HG03064 (cell line): ENCODE data around the gene TMEM132C.
"Not testable (repeated sequence)": the region's sequence is repeated elsewhere in the genome, so short reads cannot be mapped to it uniquely, and the experiment has no call there.

Experiments
- ATAC-seq: cut with Tn5 transposase; IDR thresholded peaks from one replicate; pipeline ENCODE4 v1.9.1; 2021; ENCODE audit warnings: low read depth; ENCODE audit not compliant: unreplicated experiment

The TMEM132C gene

GRCh38 chr12:128267131-128267622 is at the start of gene TMEM132C:
TMEM132C (plus strand) TSS chr12:128267170; CDS start chr12:128267403, 233 bp downstream.
- no peak for ATAC-seq

GRCh38 chr12:128224226-128224625 is 42.7 kb upstream of the TMEM132C start:
- ATAC-seq = no peak

- no peak for ATAC-seq
These were observed 38.4 kb upstream of the TMEM132C start for GRCh38 chr12:128228581-128228980.

- no peak for ATAC-seq
These were observed 31.1 kb upstream of the TMEM132C start for GRCh38 chr12:128235635-128236417.

- no peak for ATAC-seq
These were observed 30.4 kb upstream of the TMEM132C start for GRCh38 chr12:128236525-128236924.

- no peak for ATAC-seq
These were observed 26.2 kb upstream of the TMEM132C start for GRCh38 chr12:128240745-128241144.

GRCh38 chr12:128245121-128245520 is 21.8 kb upstream of the TMEM132C start:
- ATAC-seq = no peak

- no peak for ATAC-seq
These were observed 21.1 kb upstream of the TMEM132C start for GRCh38 chr12:128245905-128246304.

DNA sequence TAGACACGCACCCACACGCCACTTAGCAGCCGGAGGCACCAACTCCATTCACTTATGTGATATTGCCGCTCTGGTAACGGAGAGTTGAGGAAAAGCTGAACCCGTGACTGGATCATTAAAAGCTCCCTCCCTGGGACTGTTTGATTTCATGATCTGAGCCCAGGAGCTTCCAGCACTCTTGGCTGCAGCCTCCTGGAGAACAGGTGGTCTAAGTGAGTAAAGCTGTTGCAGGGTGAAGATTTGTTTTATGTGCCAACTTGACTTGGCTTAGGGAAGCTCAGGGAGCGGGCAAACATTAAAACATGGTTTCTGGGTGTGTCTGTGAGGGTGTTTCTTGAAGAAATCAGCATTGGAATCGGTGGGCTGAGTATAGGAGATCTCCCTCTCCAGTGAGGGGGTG is 16.9 kb upstream of the TMEM132C start:
- no peak for ATAC-seq

DNA sequence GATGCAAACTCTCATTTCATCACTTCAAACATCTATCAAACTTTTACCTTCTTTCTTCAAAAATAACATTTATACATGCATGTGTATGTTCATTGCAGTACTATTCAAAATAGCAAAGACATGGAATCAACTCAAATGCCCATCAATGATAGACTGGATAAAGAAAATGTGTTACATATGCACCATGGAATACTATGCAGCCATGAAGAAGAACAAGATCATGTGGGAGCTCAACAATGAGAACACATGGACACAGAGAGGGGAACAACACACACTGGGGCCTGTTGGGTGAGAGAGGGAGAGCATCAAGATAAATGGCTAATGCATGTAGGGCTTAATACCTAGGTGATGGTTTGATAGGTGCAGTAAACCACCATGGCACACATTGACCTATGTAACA is 13.1 kb upstream of the TMEM132C start:
- not testable (repeated sequence) for ATAC-seq

- ATAC-seq = no peak
These were observed 8.0 kb upstream of the TMEM132C start for GRCh38 chr12:128258866-128259555.

DNA sequence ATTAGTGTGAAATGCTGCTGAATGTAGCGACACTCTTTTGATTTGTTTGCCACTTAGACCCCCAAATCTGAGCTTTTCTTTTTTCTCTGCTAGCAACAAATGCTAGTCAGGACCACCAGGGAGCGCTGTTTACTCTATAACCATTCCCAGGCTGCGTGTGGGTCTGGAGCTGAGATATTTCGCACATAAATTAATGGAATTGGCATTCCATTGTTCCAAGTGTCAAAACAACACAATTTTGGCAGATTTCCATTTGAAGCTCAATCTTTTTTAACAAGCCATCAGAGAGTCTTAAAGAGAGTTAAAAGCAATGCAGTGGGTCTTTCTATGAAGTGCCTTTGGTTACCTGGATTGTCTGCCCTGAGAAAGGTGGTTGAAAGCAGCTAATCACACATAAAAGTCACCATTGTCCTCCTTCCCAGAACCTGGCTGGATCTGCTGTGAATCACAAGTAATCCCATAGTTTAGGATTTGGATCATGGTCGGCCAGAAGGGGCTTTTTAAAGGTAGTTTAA is 7.4 kb upstream of the TMEM132C start:
- no peak for ATAC-seq

- no peak for ATAC-seq
These were observed 5.2 kb upstream of the TMEM132C start for GRCh38 chr12:128261757-128262156.

DNA sequence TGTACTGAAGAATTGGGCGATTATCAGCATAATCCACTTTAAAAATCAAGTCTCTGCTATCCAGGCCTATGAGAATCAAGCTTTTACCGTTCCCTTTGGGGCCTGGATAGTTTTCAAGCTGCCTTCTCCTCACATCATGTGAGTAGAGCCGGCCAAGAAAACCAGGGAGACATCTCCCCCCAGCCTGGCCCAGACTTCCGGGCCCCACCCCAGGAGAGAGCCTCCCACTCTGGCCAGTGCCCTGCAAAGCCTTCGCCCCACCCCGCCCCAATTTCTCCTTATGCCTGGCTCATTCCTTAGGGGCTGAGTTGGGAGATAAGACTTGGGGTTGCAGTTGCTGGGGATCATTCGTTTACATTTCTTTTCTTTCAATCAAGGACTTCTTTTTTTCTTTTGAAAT is 1.4 kb upstream of the TMEM132C start:
- ATAC-seq = no peak

DNA sequence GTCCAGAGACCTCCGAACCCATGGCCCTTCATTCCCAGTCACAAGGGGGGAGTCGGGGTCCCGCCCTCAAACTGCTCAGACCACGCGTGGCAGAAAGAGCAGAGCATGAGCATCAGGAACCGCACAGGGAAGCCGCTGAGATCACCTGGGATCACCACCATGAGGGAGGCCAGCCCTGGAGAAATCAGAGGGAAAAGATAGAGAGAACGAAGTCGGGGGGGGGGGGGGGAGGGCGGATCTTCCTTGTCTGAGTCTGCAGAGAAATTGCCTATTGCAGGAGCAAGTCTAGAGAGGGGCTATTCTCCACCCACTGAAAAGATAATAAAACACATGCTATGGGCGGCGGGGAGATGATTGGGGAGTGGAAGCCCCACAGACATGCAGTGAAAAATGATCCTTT is 884 bp upstream of the TMEM132C start:
- no peak for ATAC-seq

DNA sequence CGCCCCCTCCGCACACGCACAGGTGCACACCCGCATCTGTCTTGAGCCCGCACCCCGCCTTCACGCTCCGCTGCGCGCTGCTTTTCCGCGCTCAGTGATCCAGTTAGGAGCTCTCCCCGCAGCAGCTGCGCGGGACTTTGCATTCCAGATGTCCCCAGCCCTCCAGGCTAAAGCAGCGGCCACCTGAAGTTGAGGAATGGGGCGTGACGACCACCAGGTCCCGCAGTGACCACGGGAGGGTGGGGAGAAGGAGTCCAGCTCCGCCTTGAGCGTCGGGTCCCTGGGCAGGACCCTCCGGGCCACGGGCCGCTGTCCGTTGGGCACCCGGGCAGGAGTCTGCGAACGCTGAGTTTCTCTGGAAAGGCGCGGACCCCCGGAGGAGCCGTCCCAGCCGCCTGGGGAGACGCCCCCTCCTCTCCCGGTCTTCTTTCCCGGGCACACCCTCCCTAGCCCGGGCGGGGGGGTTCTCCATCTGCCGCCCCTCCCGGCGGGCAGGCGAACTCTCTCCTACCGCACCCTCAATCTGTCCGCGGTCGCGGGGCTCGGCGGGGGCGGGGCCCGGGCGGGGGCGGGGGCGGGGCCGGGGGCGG is 334 bp upstream of the TMEM132C start:
- ATAC-seq = no peak

DNA sequence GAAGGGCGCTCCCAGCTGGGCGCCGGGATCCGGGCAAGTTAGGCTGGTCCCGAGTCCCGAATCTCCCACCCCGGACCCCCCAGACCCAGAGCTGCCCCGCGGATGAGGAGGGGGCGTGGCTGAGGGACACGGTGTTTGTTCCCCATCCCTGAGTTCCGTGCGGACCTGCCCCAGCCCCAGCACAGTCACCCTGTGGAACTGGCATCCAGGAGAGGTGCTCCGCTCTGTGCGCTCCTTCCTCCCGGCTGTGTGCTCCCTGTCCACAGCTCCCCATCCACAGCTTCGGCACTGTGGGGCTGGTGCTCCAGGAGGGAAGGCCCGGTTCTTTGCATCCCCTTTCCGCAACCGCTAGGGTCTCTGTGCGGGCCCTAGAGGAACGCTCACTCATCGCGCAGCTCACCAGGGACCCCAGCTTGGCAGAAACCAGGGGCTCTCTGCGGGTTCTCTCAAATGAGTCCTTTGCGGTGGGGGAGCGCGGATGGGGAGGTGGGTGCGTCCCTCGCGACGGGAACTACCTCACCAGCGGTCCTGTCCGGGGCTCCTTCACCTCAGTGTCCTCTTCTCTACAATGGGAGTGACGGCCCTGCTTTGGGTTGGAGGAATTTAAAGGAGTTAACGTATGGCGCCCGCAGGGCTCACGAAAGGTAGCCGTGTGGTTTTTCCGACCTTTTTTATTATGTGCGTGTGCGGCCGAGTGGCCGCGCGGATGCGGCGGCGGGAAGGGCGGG is 845 bp downstream of the TMEM132C start:
- no peak for ATAC-seq

DNA sequence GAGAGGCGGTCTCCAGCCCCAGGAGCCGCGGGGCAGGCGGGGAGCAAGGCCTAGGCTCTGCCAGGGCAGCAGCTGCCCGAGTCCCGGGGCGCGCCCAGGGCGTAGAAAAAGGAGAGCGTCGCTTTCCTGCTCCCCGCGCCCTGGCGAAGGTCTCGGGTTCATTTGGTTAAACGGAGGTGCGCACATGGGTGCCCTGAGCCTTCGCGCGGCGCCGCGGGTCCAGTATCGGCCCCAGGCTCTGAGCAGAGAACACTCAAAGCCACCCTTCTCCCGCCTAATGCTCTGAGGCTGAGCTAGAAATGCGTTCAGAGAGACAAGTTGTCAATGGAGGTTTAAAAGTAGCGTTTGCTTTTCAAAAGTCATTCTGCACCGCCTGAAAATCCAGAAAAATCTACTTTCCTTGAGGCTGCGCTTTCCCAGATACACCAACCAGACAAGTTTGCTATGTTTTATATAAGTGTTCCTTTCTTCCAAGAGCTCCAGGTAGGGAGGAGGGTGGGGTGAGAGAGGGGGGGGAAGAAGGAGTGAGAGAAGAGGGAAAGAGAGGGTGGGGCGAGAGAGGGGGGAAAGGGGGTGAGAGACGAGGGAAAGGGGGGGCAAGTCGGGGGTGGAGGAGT is 1.5 kb downstream of the TMEM132C start:
- ATAC-seq = no peak

DNA sequence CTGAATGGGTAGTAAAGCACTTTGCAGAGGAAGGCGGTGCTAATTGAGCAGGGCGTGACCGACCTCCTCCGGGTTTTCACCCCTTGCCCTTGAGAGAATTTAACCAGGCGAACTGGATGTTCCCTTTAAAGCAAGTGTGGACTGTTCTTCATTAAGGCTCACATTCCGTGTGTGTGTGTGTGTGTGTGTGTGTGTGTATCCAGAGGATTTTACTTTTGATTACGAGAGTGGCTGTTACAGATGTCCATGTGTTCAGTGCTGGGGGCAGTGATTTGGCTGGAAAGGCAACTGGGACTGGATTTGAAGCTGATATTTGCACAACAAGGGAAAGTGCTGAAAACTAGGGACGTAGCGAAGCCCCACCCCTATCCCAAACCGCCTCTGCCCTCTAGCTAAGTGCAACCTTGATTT is 2.2 kb downstream of the TMEM132C start:
- no peak for ATAC-seq

DNA sequence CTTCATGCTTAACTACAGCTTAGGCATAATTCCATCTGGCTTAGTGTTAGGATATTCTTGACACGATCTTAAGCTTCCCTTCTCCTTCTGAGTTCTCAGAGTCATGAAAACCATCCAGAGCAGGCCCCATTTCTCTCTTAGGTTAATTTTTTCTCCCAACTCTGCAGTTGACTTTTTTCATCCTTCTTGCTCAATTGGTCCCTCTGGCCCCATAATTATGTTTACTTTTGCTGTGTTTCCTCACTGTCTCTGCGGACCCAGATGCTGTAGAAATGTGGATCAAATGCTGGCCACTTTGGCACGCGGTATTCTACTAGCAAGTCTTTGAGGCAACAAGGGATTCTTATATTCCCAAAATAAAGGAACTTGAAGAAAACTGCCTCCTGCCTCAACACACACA is 9.5 kb downstream of the TMEM132C start:
- no peak for ATAC-seq
